GM18520 (cell line): ENCODE data around the gene KLHL25.

ENCODE experiments used
- ATAC-seq: cut with Tn5 transposase; IDR thresholded peaks from one replicate; pipeline ENCODE4 v1.9.1; 2021; ENCODE audit not compliant: unreplicated experiment

The KLHL25 gene

DNA sequence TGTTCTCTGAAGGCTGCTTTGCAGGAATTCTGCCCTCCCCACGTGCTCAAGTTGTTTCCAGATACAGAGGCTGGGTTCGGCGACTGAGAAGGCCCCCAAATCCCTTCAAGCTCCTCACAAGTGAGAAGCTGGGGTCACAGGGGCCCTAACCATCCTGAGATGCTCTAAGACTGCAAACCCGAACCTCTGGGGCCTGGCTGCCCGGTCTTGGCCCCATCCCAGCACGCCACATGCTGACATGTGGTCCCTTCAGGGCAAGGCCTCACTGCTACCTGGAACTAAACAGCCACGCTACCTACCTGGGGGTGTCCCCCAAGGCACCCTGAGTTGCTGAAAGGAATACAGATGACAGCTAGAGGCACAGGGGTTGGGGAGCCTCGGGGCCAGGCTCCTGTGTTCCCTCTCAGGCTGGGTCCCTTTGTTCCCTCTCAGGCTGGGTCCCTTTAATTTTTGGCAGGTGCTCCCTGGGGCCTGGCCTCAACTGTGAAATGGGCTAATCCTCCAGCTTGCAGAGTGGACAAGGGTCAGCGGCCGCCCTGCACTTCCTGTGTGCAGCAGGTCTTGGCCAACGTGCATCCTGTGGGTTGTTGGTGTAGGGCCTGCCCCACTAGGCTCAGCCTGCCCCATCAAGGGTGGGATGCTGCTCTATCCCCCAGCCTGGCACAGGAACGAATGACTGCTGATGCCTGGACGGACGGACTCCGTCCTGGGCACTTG is 32.5 kb downstream of the KLHL25 start:
- no peak for ATAC-seq

DNA sequence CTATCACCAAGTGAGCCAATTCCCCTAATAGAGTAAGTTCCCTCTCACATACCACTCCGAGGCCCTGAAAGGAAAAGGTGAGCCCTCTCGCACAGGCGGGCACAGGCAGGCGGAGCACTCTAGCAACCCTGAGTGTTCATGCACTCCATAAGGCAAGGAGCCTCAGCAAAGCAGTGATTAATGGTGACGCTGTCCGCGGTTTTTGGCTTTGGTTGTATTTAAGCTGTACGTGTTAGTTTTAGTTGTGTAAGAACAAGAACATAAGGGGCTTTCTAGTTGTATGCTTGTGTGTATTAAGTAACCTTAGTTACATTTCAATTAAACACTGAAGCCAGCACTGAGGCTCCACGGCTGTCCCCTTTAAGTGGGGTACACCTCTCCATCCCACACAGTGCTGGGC is 33.1 kb downstream of the KLHL25 start:
- no peak for ATAC-seq

DNA sequence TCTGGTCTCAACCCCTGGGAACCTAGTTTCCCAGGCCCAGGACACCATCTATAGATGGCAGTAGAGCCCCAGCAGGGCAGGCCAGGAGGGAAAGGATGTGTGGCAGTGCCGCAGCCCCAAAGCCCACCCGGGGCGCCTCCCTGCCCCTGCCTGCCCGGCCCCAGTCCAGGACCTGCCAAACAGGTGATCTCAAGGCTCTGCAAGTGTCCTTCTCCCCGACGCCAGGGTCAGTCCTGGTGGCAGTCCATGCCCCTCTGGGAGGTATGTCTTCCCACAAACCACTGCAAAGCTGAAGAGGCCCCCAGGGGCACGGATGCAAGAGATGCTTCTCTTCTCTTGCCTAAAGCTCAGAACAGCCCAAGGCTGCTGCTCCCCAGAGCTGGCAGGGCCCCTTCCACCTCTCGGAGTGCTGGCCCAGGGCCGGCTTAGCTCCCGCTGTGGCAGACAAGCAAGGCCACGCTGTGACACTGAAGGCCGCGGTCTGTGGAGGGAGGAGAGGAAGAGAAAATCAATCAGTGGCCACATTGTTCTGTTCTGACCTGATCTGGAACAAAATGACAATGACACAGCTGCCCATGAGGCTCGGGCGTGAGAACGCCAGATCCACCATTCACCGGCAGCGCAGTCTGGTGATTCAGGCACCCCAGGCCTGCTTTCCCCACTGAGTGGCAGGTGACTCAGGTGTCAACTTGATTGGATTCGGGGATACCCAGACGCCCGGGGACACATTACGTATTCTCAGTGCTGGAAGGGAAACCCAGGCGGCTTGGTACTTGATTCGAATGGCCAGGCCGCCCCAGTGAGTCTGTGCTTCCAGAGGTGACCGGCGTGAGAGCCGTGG is 34.0 kb downstream of the KLHL25 start:
- no peak for ATAC-seq

DNA sequence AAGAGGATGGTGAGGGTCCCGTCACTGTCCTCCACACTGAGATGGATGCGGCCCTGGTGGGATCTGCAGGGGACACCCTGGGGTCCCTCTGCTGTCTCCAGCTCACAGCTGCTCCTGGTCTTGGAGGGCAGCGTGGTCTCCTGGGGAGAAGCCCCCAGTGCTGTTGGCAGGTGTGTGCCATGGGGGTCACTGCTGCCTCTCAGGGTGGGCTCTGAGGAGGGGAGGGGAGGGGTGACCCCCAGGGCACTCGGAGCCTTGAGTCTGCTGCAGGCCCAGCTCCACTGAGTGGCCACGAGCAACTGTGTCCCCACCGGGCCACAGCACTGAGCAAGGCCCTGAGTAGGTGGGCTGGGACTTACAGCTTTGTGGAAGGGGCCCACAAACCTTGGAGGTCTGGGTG is 34.7 kb downstream of the KLHL25 start:
- ATAC-seq: no peak

DNA sequence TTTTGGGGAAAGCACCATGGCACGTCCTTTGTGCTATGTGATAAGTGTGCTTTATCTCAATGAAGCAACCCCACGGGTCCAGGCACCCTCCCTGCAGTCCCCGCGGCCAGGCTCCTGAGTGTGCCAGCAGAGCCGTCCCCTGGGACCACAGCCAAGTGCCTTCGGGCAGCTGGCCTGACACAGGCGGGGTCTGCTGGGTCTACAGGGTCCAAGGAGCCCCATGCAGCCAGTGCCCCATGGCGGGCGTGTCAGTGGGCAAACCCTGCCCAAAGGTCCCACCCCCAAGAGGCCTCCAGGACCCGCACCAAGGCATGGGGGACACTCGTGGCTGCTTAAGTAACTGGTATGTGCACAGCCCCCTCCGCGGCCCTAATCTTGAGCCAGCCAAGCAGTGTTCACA is 35.3 kb downstream of the KLHL25 start:
- ATAC-seq: no peak

DNA sequence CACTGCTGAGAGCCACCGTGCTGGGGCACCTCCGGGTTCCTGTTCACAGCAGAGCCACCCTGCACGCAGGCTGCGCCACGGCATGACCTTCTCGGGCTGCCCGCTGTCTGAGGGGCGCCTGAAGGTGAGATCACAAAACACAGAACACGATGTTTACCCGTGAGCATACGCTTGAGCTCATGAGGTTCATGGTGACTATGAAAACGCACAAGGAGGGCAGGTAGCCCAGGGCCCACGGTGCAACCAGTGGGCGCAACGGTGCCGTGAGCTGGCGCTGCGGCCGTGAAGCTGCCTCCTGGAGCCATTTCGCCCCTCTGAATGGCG is 36.1 kb downstream of the KLHL25 start:
- ATAC-seq: no peak

DNA sequence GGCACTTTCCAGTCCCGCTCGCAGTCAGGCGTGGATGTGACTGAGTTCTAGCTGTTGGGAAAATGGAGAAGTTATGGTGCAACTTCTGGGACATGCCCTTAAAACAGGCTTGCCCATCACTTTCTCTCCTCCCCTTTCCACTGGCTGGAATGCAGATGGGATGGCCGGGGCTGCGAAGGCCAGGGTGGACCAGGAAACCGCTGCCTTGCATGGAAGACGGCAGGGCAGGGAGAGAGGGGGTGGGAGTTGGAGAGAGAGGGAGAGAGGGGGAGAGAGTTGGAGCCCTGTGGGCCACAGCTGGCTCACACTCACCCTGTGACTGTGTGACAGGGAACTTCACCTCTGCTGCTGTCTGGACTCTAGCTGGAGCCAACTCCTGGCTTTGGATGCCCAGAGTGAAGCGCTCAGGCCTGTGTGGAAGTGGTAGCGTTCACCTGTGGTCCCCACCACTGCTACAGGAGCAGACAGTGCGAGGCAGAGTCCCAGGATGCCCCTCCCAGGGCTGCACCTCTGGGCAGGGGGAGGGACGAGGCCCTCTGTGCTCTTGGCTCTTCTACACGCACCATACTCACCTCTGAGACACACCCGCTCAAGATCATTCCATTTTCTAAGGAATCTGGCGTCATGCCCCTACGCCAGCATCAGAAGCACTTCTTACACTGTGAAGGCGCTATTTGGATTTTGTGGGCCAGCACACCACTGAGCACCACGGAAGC is 36.6 kb downstream of the KLHL25 start:
- no peak for ATAC-seq

DNA sequence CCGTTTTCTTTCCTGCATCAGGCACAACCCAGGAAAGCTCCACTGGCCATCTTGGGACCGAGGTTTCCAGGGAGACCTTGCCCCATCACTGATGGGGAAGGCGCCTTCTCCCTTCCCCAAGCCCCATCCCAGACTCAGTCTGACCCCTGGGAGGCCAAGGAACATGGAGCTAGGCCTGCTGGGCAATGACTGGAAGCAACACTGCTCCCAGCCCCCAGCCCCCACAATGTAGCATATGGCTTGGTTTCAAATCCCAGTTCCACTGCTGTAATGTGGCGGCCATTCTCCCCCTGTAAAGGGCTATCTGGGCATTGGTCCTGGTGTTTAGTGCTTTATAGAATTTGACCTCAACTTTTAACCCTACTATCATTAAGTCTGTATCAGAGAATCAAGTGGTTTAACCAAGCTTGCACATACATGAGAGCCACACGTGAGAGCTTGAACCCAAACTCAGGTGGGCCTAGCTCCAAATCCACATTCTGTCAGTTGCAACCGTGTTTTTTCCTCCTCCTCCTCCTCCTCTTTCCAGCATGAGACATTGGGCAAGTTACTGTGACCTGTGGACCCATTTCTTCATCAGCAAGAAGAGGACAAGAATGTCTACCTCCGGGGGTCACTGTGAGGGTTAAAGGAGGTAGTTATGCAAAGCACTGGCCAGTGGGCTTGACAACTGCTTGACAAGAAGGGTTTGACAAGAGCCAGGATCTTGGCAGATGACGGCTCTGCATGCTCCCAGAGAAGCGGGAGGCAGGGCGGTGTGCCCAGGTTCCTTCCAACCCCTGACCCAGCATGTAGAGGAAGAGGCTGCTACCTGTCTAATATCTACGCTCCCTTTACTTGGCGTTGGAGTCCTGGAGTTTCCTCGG is 37.4 kb downstream of the KLHL25 start:
- no peak for ATAC-seq

DNA sequence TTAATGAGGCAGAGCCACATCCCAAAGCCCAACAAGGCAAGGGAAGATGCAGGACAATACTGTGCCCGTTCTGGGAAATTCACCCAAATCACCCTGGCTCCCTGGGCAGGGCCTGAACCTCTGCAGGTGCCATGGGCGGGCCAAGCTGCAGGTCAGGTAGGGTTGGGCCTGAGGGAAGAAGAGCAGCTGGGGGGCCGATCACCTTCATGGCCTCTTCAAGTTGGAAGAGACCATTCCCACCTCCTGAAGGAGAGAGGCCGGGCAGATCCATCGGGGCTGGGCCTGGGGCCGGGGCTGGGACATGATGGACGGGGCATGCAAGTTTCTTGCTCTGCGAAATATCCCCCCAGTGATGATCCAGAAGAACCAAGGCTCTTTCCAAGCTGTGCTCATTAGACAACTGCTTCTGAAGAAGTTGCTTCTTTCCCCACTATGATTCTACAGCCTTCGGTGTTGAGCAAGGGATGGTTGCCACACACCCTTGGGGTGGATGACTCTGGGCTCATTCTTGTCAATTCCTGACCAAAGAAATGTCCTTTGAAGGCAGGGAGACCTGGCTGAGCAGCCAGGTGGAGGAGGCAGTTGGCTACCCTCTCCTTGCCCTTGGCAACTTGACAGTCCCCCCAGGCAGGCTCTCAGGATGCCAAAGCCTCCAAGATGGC is 38.2 kb downstream of the KLHL25 start:
- no peak for ATAC-seq

DNA sequence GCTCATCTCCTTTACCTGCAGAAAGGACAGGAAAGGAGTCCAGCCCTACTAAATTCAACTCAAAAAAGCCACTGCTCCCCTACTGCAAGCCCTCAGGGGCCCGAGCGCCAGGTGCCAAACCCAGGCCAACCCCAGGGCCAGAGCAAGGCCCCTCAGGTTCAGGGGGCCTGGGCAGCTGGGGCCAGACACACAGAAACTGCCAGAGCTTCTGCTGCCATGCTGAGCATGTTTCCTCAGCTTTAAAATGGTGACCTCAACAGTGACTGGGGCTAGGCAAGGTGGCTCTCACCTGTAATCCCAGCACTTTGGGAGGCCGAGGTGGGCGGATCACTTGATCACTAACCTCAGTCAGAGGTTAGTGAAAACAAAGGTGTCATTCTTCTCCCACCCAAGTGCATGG is 38.8 kb downstream of the KLHL25 start:
- no peak for ATAC-seq

DNA sequence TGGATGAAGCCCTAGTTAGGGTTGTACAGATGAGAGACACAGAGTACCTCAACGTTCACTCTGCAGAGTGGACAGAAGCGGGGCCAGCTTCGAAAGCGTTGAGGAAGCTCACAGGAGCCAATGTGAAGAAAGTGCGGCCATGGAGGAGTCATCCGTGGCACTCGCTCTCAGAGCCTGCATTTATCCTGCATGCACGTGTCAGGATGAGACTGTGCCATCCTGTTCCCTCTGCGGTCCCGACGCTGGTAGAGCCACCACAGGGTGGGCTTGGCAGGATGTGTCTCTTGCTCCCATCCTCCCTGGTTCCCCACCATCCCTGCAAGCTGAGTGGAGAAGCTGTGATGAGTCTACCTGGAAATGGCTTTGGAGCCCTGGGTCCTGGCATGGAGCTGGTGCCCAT is 39.3 kb downstream of the KLHL25 start:
- no peak for ATAC-seq

DNA sequence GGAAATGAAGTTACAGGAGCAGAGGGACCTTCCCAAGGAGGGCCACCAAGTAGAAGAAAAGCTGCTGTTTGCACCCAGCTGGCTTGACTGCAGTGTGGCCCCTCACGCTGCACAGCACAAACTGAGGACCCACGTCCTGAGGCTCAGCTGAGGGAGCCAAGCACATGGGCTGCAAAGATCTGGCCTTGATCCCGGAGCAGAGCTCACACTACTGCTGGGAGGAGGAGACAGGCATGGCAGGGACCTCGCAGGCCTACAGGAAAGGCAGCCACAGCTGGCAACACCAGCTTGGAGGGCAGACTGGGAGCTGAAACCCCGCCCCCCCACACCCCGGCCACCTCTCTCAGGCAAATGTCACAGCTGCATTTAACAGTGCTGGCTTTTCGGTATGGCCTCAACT is 39.7 kb downstream of the KLHL25 start:
- ATAC-seq: no peak

DNA sequence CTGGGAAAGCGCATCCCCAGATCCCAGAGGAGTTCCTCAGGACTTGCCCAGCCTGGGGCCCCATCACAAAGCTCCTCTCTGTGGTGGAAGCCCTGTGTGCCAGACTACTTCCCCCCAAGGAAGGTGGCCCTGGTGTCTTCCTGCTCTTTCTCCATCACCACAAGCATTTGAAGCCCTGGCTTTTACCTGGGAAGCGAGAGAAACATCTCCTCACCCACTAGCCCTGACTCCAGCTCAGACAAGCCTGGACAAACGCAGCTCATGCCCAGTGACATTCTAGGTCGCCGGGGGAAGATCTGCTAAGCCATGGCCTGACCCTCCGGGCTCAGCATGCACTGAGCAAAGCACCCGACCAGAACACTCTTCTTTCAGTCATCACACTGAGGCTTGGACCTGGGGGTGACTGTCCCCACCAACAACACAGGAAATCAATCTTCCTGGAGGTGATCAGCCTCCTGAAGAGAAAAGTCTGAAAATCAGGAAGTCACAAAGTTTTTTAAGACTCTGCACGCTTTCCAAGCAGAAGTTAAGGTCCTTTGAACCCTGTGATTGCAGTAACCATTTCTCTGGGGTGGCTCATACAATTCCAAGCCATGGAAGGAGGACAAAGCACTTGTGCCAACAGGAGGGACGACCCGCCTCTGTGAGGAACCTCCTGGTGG is 40.8 kb downstream of the KLHL25 start:
- ATAC-seq: no peak

DNA sequence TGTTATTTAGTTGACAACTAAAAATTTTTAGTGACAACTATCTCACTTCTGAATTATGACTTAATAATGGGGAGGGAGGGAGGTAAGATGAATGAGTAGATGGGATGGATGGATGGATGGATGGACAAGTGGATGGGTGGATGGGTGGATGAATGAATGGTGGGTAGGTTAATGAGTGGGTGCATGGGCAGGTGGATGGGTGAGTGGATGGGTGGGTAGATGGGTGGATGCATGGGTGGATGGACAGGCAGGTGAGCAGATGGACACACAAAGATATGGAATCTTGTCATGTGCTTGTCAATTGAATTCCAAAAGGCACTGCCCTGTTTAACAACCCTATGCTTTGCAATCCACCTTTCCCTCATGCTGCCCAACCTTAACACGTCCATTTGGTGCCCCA is 41.5 kb downstream of the KLHL25 start:
- ATAC-seq: no peak

DNA sequence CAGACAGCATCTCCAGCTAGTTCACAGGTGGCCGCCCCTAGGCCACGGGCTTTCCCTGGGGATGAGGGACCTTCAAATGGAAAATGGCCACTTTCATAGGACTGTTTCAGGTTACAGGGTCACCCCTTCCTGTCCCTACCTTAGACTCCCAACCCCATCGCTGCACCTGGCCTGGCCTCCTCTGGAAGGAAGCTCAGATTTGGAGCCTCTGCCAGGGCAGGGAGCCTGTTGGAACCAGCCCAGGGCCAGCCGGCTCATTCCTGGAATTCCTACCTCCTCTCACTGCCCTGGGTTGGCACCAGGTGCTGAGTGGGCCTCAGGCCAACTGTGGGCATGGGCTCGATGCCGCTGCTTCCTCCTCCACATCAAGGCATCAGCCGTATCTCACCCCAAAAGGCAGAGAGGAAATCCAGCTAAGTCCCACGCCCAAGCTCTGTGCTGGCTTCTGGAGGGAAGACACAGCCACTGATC is 42.2 kb downstream of the KLHL25 start:
- no peak for ATAC-seq

DNA sequence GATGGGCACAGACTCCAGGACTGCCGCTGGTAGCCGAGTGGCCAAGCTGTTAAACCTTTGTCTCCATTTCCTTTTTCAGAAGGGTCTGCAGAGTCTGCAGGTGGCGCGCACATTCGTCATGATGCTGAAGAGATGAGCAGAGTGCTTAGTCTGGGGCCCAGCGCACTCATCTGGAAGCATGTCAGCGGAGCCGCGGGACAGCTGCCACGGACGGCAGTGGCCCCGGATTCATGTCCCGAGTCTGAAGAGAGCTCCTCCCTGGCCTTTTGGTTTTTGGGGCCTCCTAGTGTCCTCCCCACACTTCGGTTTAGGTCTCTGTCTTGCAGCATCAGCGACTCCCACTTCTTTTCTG is 42.6 kb downstream of the KLHL25 start:
- no peak for ATAC-seq

DNA sequence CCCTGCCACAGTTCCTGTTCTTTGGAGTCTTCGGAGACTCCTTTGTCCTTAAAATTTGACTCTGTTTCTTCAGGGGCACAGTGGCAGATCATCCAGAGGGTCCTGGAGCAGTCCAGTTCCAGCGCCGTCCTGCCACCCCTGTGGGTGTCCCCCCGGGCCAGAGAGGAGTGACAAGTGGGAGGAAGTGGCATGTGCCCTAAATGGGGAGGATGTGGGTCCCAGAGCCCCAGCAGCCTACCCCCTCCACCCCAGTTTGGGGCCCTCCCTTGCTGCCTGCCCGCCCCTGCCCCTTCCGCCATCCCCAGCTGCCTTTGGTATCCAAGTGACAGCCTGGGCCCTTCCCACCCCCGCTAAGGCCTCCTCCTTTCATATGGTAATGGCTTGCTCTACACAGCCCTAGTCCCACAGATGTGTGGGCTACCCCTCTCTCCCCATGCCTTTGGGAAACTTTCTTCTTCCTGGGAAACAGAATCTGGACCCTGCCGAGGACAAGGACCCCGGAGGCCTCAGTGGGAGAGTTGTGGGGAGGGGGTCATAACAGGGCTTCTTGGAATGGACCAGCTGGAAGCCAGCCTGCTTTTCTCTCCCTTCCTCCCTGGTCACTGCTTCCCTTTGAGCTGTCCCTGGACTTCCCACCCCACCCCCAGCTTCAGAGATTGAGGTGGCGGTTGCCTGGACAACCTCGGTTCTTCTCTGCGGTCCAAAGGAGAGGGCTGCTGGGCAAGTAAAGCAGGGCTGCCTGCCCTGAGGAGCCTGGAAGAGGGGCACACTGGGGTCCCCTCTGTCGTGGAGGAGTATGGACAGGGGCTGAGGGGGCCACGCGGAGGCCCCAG is 43.2 kb downstream of the KLHL25 start:
- no peak for ATAC-seq

DNA sequence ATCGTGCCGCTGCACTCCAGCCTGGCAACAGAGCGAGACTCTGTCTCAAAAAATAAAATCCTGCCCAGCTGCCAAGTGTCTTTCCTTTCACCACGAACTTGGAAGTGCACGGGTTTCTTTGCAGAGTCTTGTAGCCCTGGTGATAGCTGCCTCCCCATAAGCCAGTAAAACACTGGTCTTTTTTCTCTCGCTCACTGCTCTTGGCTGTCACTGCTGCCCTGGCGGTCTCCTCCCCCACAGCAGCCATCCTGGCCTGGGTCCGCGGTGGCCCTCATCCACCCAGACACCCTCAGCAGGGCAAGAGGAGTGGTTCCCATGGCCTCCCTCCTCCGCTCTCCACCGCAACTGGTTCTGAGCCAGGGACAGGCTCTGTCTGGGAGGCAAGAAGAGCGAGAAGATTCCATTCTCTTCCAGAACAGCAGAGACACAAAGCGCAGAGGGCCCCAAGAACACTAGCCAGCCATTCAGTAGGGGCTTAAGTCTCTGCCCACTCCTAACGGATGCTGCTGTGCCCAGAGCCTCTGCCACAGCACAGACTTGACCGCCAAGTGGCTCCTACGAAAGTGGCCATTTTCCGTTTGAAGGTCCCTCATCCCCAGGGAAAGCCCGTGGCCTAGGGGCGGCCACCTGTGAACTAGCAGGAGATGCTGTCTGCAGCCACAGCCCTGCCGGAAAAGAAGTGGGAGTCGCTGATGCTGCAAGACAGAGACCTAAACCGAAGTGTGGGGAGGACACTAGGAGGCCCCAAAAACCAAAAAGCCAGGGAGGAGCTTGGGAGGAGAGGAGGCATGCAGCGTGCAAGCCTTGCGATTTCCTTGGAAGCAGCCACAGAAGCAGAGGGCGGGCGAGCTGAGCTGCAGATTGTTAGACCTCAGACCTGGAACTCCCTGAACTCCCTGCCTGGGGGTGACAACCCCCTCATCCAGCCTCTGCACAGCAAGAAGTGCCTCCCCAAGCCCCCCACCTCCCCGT is 44.1 kb downstream of the KLHL25 start:
- ATAC-seq: no peak
